Hematopoietic multipotent progenitor cell treated with erythropoietin and hydrocortisone succinate and interleukin-3 and kit ligand, for 17 days (in vitro differentiated cells): Measurements from ENCODE around the gene ADGRF4.

ENCODE experiments used
- DNase-seq: peaks from one replicate; pipeline ENCODE4 v3.0.0-alpha.2; 2015; ENCODE audit warnings: low spot score

ADGRF4 gene

GRCh38 chr6:47681201-47681990 is 17.0 kb upstream of the ADGRF4 start:
- no peak for DNase-seq

GRCh38 chr6:47686411-47686810 is 12.0 kb upstream of the ADGRF4 start:
- no peak for DNase-seq

GRCh38 chr6:47687432-47687831 is 10.9 kb upstream of the ADGRF4 start:
- no peak for DNase-seq

GRCh38 chr6:47690214-47690613 is 8.2 kb upstream of the ADGRF4 start:
- no peak for DNase-seq

- DNase-seq = no peak
Observed at GRCh38 chr6:47690791-47691190, 7.6 kb upstream of the ADGRF4 start.

GRCh38 chr6:47697925-47698324 is 455 bp upstream of the ADGRF4 start:
- no peak for DNase-seq

- DNase-seq = no peak
Observed at GRCh38 chr6:47700053-47700452, 1.7 kb downstream of the ADGRF4 start.

- no peak for DNase-seq
Observed at GRCh38 chr6:47700596-47700995, 2.2 kb downstream of the ADGRF4 start.

GRCh38 chr6:47701363-47701762 is 3.0 kb downstream of the ADGRF4 start:
- no peak for DNase-seq

GRCh38 chr6:47709160-47709559 is 10.8 kb downstream of the ADGRF4 start:
- no peak for DNase-seq

- DNase-seq = no peak
Observed at GRCh38 chr6:47710295-47710694, 11.9 kb downstream of the ADGRF4 start.

GRCh38 chr6:47713200-47713599 is 14.8 kb downstream of the ADGRF4 start:
- no peak for DNase-seq

- DNase-seq = no peak
Observed at GRCh38 chr6:47714802-47715201, 16.4 kb downstream of the ADGRF4 start.

GRCh38 chr6:47715782-47716181 is 17.4 kb downstream of the ADGRF4 start:
- no peak for DNase-seq

- no peak for DNase-seq
Observed at GRCh38 chr6:47716207-47716606, 17.8 kb downstream of the ADGRF4 start.

- no peak for DNase-seq
Observed at GRCh38 chr6:47718571-47718970, 20.2 kb downstream of the ADGRF4 start.

GRCh38 chr6:47721189-47721588 is 22.8 kb downstream of the ADGRF4 start:
- DNase-seq = no peak

GRCh38 chr6:47722194-47722593 is 23.8 kb downstream of the ADGRF4 start:
- DNase-seq = no peak

GRCh38 chr6:47724300-47724699 is 25.9 kb downstream of the ADGRF4 start:
- no peak for DNase-seq

- no peak for DNase-seq
Observed at GRCh38 chr6:47727391-47727790, 29.0 kb downstream of the ADGRF4 start.

GRCh38 chr6:47729019-47729418 is 30.6 kb downstream of the ADGRF4 start:
- no peak for DNase-seq

- no peak for DNase-seq
Observed at GRCh38 chr6:47729457-47729856, 31.1 kb downstream of the ADGRF4 start.

- peak; percentile 19 for DNase-seq
Observed at GRCh38 chr6:47733879-47734558, 35.6 kb downstream of the ADGRF4 start.
